NCI-H2029 (cell line): ENCODE data around the gene CDCA5.

Experiments
- DNase-seq: peaks from one replicate; lab custom pipeline; 2025; lab: John Stamatoyannopoulos, UW

Gene CDCA5

GRCh38 chr11:65071907-65072630 lies 11.8 kb downstream of the CDCA5 start:
- no peak for DNase-seq

DNA sequence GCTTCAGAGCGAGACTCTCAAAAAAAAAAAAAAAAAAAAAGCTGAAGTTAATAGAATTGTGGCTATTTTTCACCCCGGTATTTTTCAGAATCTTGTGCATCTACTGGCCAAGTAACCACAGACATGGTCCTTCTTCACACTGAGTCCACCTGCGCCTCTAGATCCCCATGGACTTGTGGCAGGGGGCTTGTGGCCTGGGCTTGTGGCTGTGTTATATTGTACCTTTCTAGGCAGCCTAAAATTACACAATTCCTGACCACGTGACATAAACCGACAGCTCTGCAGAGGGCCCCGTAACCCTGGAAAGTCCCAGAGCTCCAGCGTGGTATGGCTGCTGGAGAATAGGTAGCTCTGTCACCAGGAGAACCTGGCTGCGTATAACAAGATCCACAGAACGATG lies 14.6 kb downstream of the CDCA5 start:
- no peak for DNase-seq

DNA sequence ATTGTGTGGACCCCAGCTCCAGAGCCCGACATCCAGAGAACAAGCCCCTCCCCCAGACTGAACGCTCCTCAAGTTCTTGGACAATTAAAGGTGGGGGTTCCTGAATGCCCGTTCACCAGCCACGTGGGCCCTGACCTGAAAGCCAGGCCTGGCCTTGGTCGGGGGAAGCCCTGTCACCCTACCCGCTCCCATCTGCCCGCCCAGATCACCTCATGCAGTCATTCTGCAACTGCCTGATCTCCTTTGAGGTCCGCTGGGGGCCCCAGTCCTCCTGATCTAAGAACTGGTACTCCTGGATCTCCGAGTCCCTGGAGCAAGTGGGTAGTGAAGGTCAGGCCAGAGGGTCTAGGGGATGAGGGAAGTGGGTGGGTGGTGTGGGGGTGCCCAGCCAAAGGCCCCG lies 16.4 kb downstream of the CDCA5 start:
- no peak for DNase-seq

DNA sequence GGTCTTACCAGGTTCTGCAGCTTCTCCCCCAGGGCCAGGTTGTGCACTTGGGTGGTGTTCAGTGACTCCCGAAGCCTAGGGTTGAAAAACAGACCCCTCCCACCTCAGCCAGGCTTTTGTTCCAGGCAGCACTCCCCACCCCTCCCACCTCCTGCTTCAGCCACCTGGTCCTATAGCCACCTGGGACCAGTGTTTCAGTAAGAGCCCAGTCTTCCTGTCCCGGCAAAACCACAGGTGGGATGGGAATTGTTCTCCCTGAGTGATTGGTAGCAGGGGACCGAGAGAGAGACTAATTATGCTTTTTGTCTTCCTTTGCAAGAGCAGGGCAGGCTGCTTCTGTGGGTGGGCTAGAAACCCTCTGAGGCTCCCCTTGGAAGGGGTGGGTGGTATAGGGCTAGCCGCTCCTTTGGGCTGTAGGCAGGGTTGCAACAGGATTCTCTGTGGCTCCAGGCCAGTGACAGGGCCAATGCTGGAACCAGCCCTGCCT lies 17.0 kb downstream of the CDCA5 start:
- no peak for DNase-seq

- no peak for DNase-seq
Observed at GRCh38 chr11:65066315-65066714, 17.5 kb downstream of the CDCA5 start.

GRCh38 chr11:65065851-65066250 lies 18.0 kb downstream of the CDCA5 start:
- DNase-seq, result no peak

DNA sequence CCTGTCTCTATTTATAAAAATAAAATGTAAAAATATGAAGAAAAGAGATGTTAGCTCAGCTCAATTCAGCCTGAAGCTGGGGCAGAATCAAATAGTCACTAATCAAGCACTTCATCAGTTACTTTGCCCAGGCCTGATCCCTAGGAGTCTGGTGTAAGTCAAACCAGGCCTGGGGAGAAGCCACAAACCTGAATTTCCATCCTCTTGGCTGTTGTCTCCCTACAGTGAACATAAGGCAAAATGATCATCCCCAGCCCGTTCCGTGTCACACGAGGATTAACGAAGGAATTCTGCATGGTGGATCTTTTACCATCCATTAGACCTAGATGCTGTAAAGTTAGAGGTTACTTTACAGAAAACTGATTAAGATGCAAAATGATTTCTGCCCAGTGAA lies 19.0 kb downstream of the CDCA5 start:
- DNase-seq, result no peak

DNA sequence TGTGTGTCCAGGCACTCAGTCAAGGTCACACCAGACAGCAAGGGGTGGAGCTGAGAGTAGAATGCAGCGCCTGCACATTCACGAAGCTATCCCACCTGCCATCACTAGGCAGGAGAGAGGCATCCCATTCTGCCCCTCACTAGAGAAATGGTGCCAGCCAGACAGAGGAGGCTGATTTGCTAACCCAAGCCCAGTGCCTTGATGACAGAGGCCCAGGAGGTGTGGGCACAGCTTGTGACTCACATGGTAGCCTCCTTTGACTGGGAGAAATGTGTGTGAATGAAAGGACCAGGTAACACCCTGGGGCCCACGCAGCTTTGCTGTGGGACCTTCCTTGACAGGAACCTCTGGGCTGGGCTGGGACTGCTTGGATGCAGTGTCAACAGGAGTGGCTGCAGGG lies 20.3 kb downstream of the CDCA5 start:
- no peak for DNase-seq

- DNase-seq, result no peak
Observed at GRCh38 chr11:65060913-65061408, 22.9 kb downstream of the CDCA5 start.

DNA sequence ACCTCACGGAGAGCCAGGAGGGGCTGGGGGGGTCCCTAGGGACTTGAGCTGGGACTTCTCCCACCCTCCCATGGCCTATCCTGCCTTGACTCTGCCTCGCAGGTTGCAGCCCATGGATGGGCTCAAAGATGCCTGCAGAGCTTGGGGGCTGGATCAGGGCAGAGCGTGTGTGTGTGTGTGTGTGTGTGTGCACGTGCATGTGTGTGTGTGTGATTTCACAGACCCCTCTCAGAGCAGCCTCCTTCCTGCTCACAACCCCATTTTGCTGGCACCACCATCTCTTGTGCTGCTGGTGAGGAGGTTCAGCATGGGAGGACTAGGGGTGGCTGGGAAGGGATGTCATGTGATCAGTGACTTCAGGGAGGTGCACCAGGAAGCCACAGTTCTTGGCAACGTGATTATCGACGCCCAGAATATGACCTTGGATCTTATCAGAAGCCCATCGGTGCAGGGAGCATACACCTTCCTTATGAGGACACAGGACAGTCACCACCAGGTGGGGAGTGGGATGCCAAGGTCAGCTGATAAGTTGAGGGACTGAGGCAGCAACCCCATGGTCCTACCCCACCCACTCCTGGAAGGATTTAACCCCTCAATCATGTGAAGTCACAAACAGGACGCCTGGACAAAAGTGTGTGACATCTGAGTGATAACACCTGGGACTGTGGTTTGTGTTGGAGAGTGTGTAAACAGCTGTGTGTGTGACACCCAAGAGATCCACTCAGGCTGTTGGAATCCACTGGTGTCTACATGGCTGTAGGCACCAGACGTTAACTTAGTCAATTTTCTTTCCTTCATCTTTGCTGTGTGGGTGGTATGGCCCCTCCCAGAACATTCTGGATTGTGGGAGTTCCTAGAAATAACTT lies 23.6 kb downstream of the CDCA5 start:
- no peak for DNase-seq

DNA sequence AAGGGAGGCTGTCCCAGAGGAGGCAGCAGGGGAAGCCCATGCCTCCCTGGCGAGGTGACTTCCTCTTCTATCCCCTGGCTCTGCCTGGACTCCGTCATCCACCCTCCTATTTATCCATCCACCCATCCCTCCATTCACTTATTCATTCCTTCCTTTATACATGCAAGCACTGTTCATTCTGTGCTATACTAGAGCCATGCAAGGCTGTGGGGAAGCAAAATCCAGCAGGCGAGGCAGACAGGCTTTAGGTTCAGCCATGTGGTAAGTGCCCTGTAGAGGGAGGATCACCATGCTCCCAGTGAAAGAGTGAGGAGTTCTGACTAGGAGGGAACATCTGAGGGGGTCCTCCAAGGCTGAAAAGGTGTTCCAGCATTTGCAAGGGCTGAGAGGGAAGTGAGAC lies 24.3 kb downstream of the CDCA5 start:
- DNase-seq, result no peak

GRCh38 chr11:65058419-65059054 lies 25.3 kb downstream of the CDCA5 start, which contains the start of gene NAALADL1:
TSS of gene NAALADL1 (minus strand) at chr11:65058553. CDS start at chr11:65058521, 32 bp downstream.
- no peak for DNase-seq

DNA sequence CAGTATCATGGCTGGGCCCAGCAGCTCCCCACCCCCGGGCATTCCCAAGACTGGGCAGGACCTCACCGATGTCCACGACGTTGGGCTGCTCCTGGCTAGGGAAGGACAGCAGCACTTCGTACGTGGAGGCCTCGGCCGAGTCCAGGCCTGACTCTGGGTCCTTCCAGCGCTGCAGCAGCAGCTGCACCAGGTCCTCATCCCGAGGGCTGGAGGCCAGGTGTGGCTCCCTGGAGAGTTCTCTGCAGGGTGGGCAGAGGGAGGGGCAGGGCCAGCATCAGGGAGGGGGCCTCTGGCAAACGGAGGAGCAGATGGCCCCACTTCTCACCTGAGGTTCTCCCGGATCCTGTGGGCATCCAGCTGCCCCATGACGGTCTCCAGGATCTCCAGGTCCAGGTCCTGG lies 25.8 kb downstream of the CDCA5 start:
- no peak for DNase-seq

GRCh38 chr11:65057526-65057925 lies 26.3 kb downstream of the CDCA5 start:
- no peak for DNase-seq

- no peak for DNase-seq
Observed at GRCh38 chr11:65056999-65057398, 26.8 kb downstream of the CDCA5 start.

- DNase-seq, result no peak
Observed at GRCh38 chr11:65055538-65055937, 28.3 kb downstream of the CDCA5 start.

GRCh38 chr11:65053827-65054508 lies 29.9 kb downstream of the CDCA5 start:
- no peak for DNase-seq

DNA sequence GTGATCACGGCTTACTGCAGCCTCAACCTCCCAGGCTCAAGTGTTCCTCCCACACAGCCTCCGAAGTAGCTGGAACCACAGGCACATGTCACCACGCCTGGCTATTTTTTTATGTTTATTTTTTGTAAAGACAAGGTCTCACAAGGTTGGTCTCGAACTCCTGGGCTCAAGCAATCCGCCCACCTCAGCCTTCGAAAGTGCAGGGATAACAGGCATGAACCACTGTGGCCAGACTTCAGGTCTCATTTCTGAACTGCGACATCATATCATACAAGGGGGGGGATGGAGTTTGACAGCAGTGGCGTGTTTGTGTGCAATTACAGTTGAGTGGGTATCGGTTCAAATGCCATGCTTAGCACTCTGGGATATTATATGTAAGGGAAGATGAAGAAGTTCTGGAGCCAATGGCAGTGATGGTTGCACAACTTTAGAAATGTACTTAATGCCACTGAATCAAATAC lies 32.4 kb downstream of the CDCA5 start:
- no peak for DNase-seq

- no peak for DNase-seq
Observed at GRCh38 chr11:65047581-65048422, 36.0 kb downstream of the CDCA5 start.

DNA sequence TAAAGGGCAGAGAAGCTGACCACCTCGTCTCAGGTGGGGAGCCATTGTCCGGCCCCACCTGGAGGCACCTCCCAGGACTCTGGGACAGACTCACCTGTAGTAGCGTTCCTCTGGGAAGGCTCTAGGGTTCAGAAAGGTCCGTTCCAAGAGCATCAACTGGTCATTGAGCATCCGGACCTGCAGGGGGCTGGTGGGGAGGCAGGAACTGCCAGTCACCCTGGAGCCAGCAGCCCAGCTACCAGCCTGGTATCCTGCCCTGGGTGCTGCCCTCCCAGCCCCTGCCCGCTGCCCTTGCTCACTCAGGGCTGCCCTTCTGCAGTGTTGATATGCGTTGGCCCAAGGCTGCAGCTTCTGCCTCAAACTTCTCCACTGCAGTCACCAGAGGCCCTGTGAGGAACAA lies 38.1 kb downstream of the CDCA5 start:
- DNase-seq, result no peak

- DNase-seq, result no peak
Observed at GRCh38 chr11:65045061-65045460, 38.8 kb downstream of the CDCA5 start.
